Measurements from ENCODE around the gene SLC6A1. TPM values are rescaled to one million over a fixed set of nuclear protein-coding genes. Genes with fewer than 3 reads are reported as not detected.

The SLC6A1 gene
- total RNA-seq, 1 experiment from 2014 or later = not detected

GRCh38 chr3:11037241-11037873 lies 44.8 kb downstream of the SLC6A1 start:
- Mint-ChIP-seq H3K9me3 (ENCODE audit: unreplicated experiment) (no peaks in the 10 kb centered on the region), H3K4me1 (ENCODE audit: insufficient read depth, unreplicated experiment) (no peaks in the 10 kb centered on the region), H3K4me3 (ENCODE audit: unreplicated experiment) (no peak overlapping the region), H3K27me3 (ENCODE audit: insufficient read depth, unreplicated experiment) (peaks cover 71% of the 10 kb centered on the region), H3K36me3 (ENCODE audit: insufficient read depth, unreplicated experiment) (no peaks in the 10 kb centered on the region), H3K27ac (ENCODE audit: low read depth, unreplicated experiment) (no peak overlapping the region)
- BruUV-seq (replicated peaks) = no TSS peak
- TF ChIP-seq CTCF (IDR thresholded peaks at IDR 0.05; ENCODE audit: unreplicated experiment) = no peak
- intact Hi-C loops (cut with micrococcal nuclease) = no loop called here
- CTCF ChIA-PET = interaction anchor here (0.8 to 1.5 kb wide), 3 partner anchors 8 to 154 kb away, joined by 3 to 7 read pairs (median 3); no protein-coding TSS in a partner anchor
- POLR2A ChIA-PET = no interaction called here
- no peak for DNase-seq (ENCODE audit: unreplicated experiment)

GRCh38 chr3:11037976-11038375 lies 45.4 kb downstream of the SLC6A1 start:
- BruUV-seq (replicated peaks) = no TSS peak
- H3K27me3 Mint-ChIP-seq (ENCODE audit: insufficient read depth, unreplicated experiment) = peaks cover 67% of the 10 kb centered on the region

GRCh38 chr3:11045536-11045935 lies 53.0 kb downstream of the SLC6A1 start:
- ChIA-PET POLR2A (no interaction called here), CTCF (interaction anchor here (0.5 to 1.2 kb wide), 4 partner anchors 15 to 104 kb away, joined by 3 to 6 read pairs (median 4); no protein-coding TSS in a partner anchor)
- BruUV-seq (replicated peaks) = no TSS peak
- intact Hi-C loops (cut with micrococcal nuclease) = no loop called here
- Mint-ChIP-seq H3K9me3 (ENCODE audit: unreplicated experiment) (no peaks in the 10 kb centered on the region), H3K27me3 (ENCODE audit: insufficient read depth, unreplicated experiment) (peaks cover 30% of the 10 kb centered on the region), H3K27ac (ENCODE audit: low read depth, unreplicated experiment) (no peak overlapping the region), H3K4me3 (ENCODE audit: unreplicated experiment) (no peak overlapping the region), H3K4me1 (ENCODE audit: insufficient read depth, unreplicated experiment) (no peaks in the 10 kb centered on the region), H3K36me3 (ENCODE audit: insufficient read depth, unreplicated experiment) (no peaks in the 10 kb centered on the region)
- TF ChIP-seq CTCF (IDR thresholded peaks at IDR 0.05; ENCODE audit: unreplicated experiment) = no peak
- DNase-seq (ENCODE audit: unreplicated experiment) = no peak

More at GRCh38 chr3:11037976-11038375, 45.4 kb downstream of the SLC6A1 start:
- no peak for DNase-seq (ENCODE audit: unreplicated experiment)
- ChIA-PET CTCF (interaction anchor here (0.8 to 1.5 kb wide), 3 partner anchors 8 to 155 kb away, joined by 3 to 7 read pairs (median 3); no protein-coding TSS in a partner anchor), POLR2A (no interaction called here)
- TF ChIP-seq CTCF (IDR thresholded peaks at IDR 0.05; ENCODE audit: unreplicated experiment) = no peak
- intact Hi-C loops (cut with micrococcal nuclease) = no loop called here
- H3K36me3 Mint-ChIP-seq (ENCODE audit: insufficient read depth, unreplicated experiment) = no peaks in the 10 kb centered on the region
- H3K27ac Mint-ChIP-seq (ENCODE audit: low read depth, unreplicated experiment) = no peak overlapping the region
- no peak overlapping the region for H3K4me3 Mint-ChIP-seq (ENCODE audit: unreplicated experiment)
- no peaks in the 10 kb centered on the region for H3K4me1 Mint-ChIP-seq (ENCODE audit: insufficient read depth, unreplicated experiment)
- H3K9me3 Mint-ChIP-seq (ENCODE audit: unreplicated experiment) = no peaks in the 10 kb centered on the region

- ChIA-PET CTCF (interaction anchor here (0.7 to 1.7 kb wide), 3 partner anchors 11 to 64 kb away, joined by 3 to 10 read pairs (median 6); no protein-coding TSS in a partner anchor), POLR2A (no interaction called here)
- Mint-ChIP-seq H3K27me3 (ENCODE audit: insufficient read depth, unreplicated experiment) (peaks cover 42% of the 10 kb centered on the region), H3K36me3 (ENCODE audit: insufficient read depth, unreplicated experiment) (peaks cover 1% of the 10 kb centered on the region), H3K9me3 (ENCODE audit: unreplicated experiment) (no peaks in the 10 kb centered on the region), H3K4me1 (ENCODE audit: insufficient read depth, unreplicated experiment) (no peaks in the 10 kb centered on the region), H3K4me3 (ENCODE audit: unreplicated experiment) (no peak overlapping the region), H3K27ac (ENCODE audit: low read depth, unreplicated experiment) (no peak overlapping the region)
- no TSS peak for BruUV-seq (replicated peaks)
- no peak for DNase-seq (ENCODE audit: unreplicated experiment)
- TF ChIP-seq CTCF (IDR thresholded peaks at IDR 0.05; ENCODE audit: unreplicated experiment) = no peak
- intact Hi-C loops (cut with micrococcal nuclease) = no loop called here
Measured at GRCh38 chr3:11047500-11047899, 55.0 kb downstream of the SLC6A1 start.
